IMR-90 (cell line): ENCODE measurements around the gene SYTL1. TPM values are rescaled to one million over a fixed set of nuclear protein-coding genes. Genes with fewer than 3 reads are reported as not detected.

Source experiments
- microRNA-seq, 2 experiments: library from miRNA; stranded (forward) in 1 of 2; unstranded in 1 of 2; fragments of 10-50 nt in 1 of 2; fragments of <30 nt in 1 of 2; gene quantifications in 1 of 2; microRNA quantifications in 1 of 2; one replicate each; pipeline versions ENCODE3 to v1.1.0; 2013 to 2020; ENCODE audit not compliant: insufficient read depth in 1 of 2, insufficient read length in 1 of 2, unreplicated experiment in 1 of 2
- polyA plus RNA-seq, 3 experiments: library from polyadenylated mRNA; depleted of rRNA; stranded (reverse); fragments of >200 nt; gene quantifications; 2 replicates each; pipeline ENCODE4 v1.2.3, GENCODE V29; 2012; ENCODE audit warnings: low replicate concordance in 1 of 3
- small RNA-seq, 5 experiments: library from RNA; depleted of rRNA; stranded (forward); fragments of <200 nt; gene quantifications; one replicate each; pipeline ENCODE3, GENCODE V24; 2012
- total RNA-seq: library from RNA; depleted of rRNA; stranded (reverse); fragments of >200 nt; gene quantifications from 2 replicates; pipeline ENCODE4 v1.2.3, GENCODE V29; 2012; rRNA removed

The SYTL1 gene
- total and polyA plus RNA-seq, 2 of the 4 experiments (the other 2 are of a cell fraction) = 0.18 to 1.0 TPM

Small RNA genes within 50 kb of the gene (microRNA-seq; reads per million reads assigned to microRNA genes)
- gene RNU6-48P (ENCODE audit: insufficient read depth, insufficient read length) = not detected

Small RNA genes within 50 kb of the gene (small RNA-seq; reads per million reads assigned to genes)
- 0.49 to 24.7 (median 2.7) reads per million in 5 experiments for gene RNU6-48P

Other genes with a start within 250 kb of the SYTL1 start
- 1.9 and 2.0 TPM in 2 replicates for gene SLC9A1, start 186.9 kb upstream of the SYTL1 start, total RNA-seq
- 20.5 and 21.2 TPM in 2 replicates for gene SLC9A1, start 186.9 kb upstream of the SYTL1 start, polyA plus RNA-seq (2012; rRNA removed)
- gene WDTC1, start 107.4 kb upstream of the SYTL1 start, total RNA-seq = 9.9 and 10.0 TPM in 2 replicates
- gene WDTC1, start 107.4 kb upstream of the SYTL1 start, polyA plus RNA-seq (2012; rRNA removed) = 15.2 and 16.4 TPM in 2 replicates
- 19.9 and 21.7 TPM in 2 replicates for gene TMEM222, start 19.9 kb upstream of the SYTL1 start, total RNA-seq
- gene TMEM222, start 19.9 kb upstream of the SYTL1 start, polyA plus RNA-seq (2012; rRNA removed) = 54.1 and 56.4 TPM in 2 replicates
- 4.8 and 5.3 TPM in 2 replicates for gene MAP3K6, start 24.9 kb downstream of the SYTL1 start, total RNA-seq
- 15.9 and 17.3 TPM in 2 replicates for gene MAP3K6, start 24.9 kb downstream of the SYTL1 start, polyA plus RNA-seq (2012; rRNA removed)
- gene FCN3, start 32.8 kb downstream of the SYTL1 start, total RNA-seq = not detected in 2 replicates
- not detected in 2 replicates for gene FCN3, start 32.8 kb downstream of the SYTL1 start, polyA plus RNA-seq (2012; rRNA removed)
- gene CD164L2, start 41.3 kb downstream of the SYTL1 start, total RNA-seq = not detected in 2 replicates
- gene CD164L2, start 41.3 kb downstream of the SYTL1 start, polyA plus RNA-seq (2012; rRNA removed) = not detected in 2 replicates
- 0.72 and 0.83 TPM in 2 replicates for gene GPR3, start 50.6 kb downstream of the SYTL1 start, total RNA-seq
- 4.8 and 5.4 TPM in 2 replicates for gene GPR3, start 50.6 kb downstream of the SYTL1 start, polyA plus RNA-seq (2012; rRNA removed)
- gene WASF2, start 148.1 kb downstream of the SYTL1 start, total RNA-seq = 7.5 and 7.9 TPM in 2 replicates
- gene WASF2, start 148.1 kb downstream of the SYTL1 start, polyA plus RNA-seq (2012; rRNA removed) = 45.0 and 45.4 TPM in 2 replicates